ENCODE results near the gene PIK3R2. TPM values are rescaled to one million over a fixed set of nuclear protein-coding genes. Genes with fewer than 3 reads are reported as not detected.

The PIK3R2 gene
- total and polyA plus RNA-seq, 4 donors, result 1.5 to 37.8 (median 7.7) TPM

GRCh38 chr19:18108897-18109296 lies 44.1 kb upstream of the PIK3R2 start:
- no peak overlapping the region for H3K9ac ChIP-seq (ENCODE audit: low read depth in 1 of 2, low read length in 2 of 2)
- H3K27ac ChIP-seq (ENCODE audit: low read depth in 1 of 2, low read length in 2 of 2), result peak overlapping the region; percentile 42 to 92
- peaks cover 12 to 43% (median 36%) of the 10 kb centered on the region in 4 donors for H3K4me1 ChIP-seq (ENCODE audit: control insufficient read depth in 4 of 4, insufficient read depth in 4 of 4, low read length in 3 of 4)
- DNase-seq (ENCODE audit: low spot score), result no peak
- H3K4me3 ChIP-seq (ENCODE audit: low read depth in 1 of 3, low read length in 3 of 3), result no peak overlapping the region
- H3K27me3 ChIP-seq (ENCODE audit: control insufficient read depth in 4 of 4, insufficient read depth in 4 of 4, low read length in 3 of 4), result no peaks in the 10 kb centered on the region
- no peaks in the 10 kb centered on the region for H3K9me3 ChIP-seq (ENCODE audit: control insufficient read depth in 4 of 4, low read length in 3 of 4)
- WGBS, result 25% methylated on average over 2 of the region's 2 CpGs
- no peak for TF ChIP-seq HNF4A (conservative IDR thresholded peaks at IDR 0.05)
- no peak for TF ChIP-seq JUND (IDR thresholded peaks at IDR 0.05)
- peaks cover 0 to 3% (median under 1%) of the 10 kb centered on the region in 4 donors for H3K36me3 ChIP-seq (ENCODE audit: control insufficient read depth in 4 of 4, insufficient read depth in 3 of 4, low read depth in 1 of 4, low read length in 3 of 4)

- TF ChIP-seq JUND (IDR thresholded peaks at IDR 0.05) (peak; percentile 29 to 65), ZBTB33 (IDR thresholded peaks at IDR 0.05) (peak; percentile 55), RXRA (IDR thresholded peaks at IDR 0.05) (peak; percentile 80 to 89), EGR1 (IDR thresholded peaks at IDR 0.05; ENCODE audit: low read depth in 2 of 2) (peak in 1 of 2 donors; percentile 34), YY1 (IDR thresholded peaks at IDR 0.05) (peak; percentile 53), FOXA2 (IDR thresholded peaks at IDR 0.05) (no peak), RAD21 (IDR thresholded peaks at IDR 0.05) (no peak), HNF4A (conservative IDR thresholded peaks at IDR 0.05) (peak; percentile 99), TAF1 (conservative IDR thresholded peaks at IDR 0.05) (no peak), SP1 (IDR thresholded peaks at IDR 0.05) (peak; percentile 95), MAX (IDR thresholded peaks at IDR 0.05) (peak; percentile 75), FOXA1 (IDR thresholded peaks at IDR 0.05) (peak; percentile 50), REST (IDR thresholded peaks at IDR 0.05) (peak; percentile 73), GABPA (IDR thresholded peaks at IDR 0.05 in 1 of 2, conservative IDR thresholded peaks at IDR 0.05 in 1 of 2) (peak in 1 of 2 donors; percentile 58), ATF3 (IDR thresholded peaks at IDR 0.05) (no peak), CTCF (IDR thresholded peaks at IDR 0.05; ENCODE audit: low read depth, low read length, missing input control) (no peak), HNF4G (IDR thresholded peaks at IDR 0.05) (peak; percentile 98), NR2F2 (IDR thresholded peaks at IDR 0.05) (peak; percentile 81)
- Histone ChIP-seq H3K4me1 (ENCODE audit: control insufficient read depth in 4 of 4, insufficient read depth in 4 of 4, low read length in 3 of 4) (peaks cover 12 to 40% (median 33%) of the 10 kb centered on the region in 4 donors), H3K9ac (ENCODE audit: low read depth in 1 of 2, low read length in 2 of 2) (peak overlapping the region in 1 of 2 donors; percentile 77), H3K36me3 (ENCODE audit: control insufficient read depth in 4 of 4, insufficient read depth in 3 of 4, low read depth in 1 of 4, low read length in 3 of 4) (peaks cover 0 to 3% (median 1%) of the 10 kb centered on the region in 4 donors), H3K27ac (ENCODE audit: low read depth in 1 of 2, low read length in 2 of 2) (peak overlapping the region; percentile 42 to 92), H3K9me3 (ENCODE audit: control insufficient read depth in 4 of 4, low read length in 3 of 4) (no peaks in the 10 kb centered on the region), H3K4me3 (ENCODE audit: low read depth in 1 of 3, low read length in 3 of 3) (peak overlapping the region; percentile 44 to 87 (median 62)), H3K27me3 (ENCODE audit: control insufficient read depth in 4 of 4, insufficient read depth in 4 of 4, low read length in 3 of 4) (no peaks in the 10 kb centered on the region)
- peak; percentile 59 for DNase-seq (ENCODE audit: low spot score)
- WGBS, result 19% methylated on average over 12 of the region's 12 CpGs
Measured at GRCh38 chr19:18109341-18109732, 43.6 kb upstream of the PIK3R2 start.
